Measurements from ENCODE around the gene ZNF740. TPM values are rescaled to one million over a fixed set of nuclear protein-coding genes. Genes with fewer than 3 reads are reported as not detected.
"Not testable (repeated sequence)": the region's sequence is repeated elsewhere in the genome, so short reads cannot be mapped to it uniquely, and the experiment has no call there.

ZNF740 gene
- total RNA-seq, 1 donor from 2014 or later: 67.2 TPM

- H3K36me3 Mint-ChIP-seq (ENCODE audit: low read depth): peaks cover 44% of the 10 kb centered on the region
- peak overlapping the region; percentile 64 for H3K4me3 Mint-ChIP-seq
These were observed 19.6 kb downstream of the ZNF740 start for GRCh38 chr12:53200107-53200457.

GRCh38 chr12:53200458-53201176 is 20.1 kb downstream of the ZNF740 start:
- TF ChIP-seq CTCF (IDR thresholded peaks at IDR 0.05): no peak
- CTCF ChIA-PET: interaction anchor here (1.0 to 1.5 kb wide), 4 partner anchors 13 to 145 kb away, joined by 3 to 4 read pairs (median 3); partner anchors contain the start of genes CSAD and ZNF740
- peaks cover 39% of the 10 kb centered on the region for H3K36me3 Mint-ChIP-seq (ENCODE audit: low read depth)

More at GRCh38 chr12:53200107-53200457, 19.6 kb downstream of the ZNF740 start:
- ATAC-seq (ENCODE audit: low read depth) (peak; percentile 3), DNase-seq (no peak)
- intact Hi-C loops (cut with micrococcal nuclease): loop anchor here (1.0 kb wide), 2 partner anchors 9 to 20 kb away; partner anchors contain the start of genes CSAD and ZNF740
- no peak for TF ChIP-seq CTCF (IDR thresholded peaks at IDR 0.05)
- Mint-ChIP-seq H3K27ac (peak overlapping the region; percentile 86), H3K27me3 (no peaks in the 10 kb centered on the region), H3K4me1 (peaks cover 76% of the 10 kb centered on the region), H3K9me3 (no peaks in the 10 kb centered on the region)
- ChIA-PET CTCF (interaction anchor here (1.0 to 3.3 kb wide), 6 partner anchors 9 to 145 kb away, joined by 3 to 31 read pairs (median 4); partner anchors contain the start of genes CSAD and ZNF740), POLR2A (interaction anchor here (0.6 to 6.1 kb wide), 12 partner anchors 7 to 301 kb away, joined by 3 to 66 read pairs (median 10); partner anchors contain the start of genes AAAS, CSAD, ITGB7 and PFDN5)

GRCh38 chr12:53201177-53201541 is 20.6 kb downstream of the ZNF740 start:
- Mint-ChIP-seq H3K27me3 (no peaks in the 10 kb centered on the region), H3K27ac (peak overlapping the region; percentile 86), H3K4me3 (peak overlapping the region; percentile 64), H3K9me3 (no peaks in the 10 kb centered on the region), H3K36me3 (ENCODE audit: low read depth) (peaks cover 33% of the 10 kb centered on the region), H3K4me1 (peaks cover 87% of the 10 kb centered on the region)
- DNase-seq (no peak), ATAC-seq (ENCODE audit: low read depth) (no peak)
- CTCF ChIA-PET: interaction anchor here (1.0 to 1.2 kb wide), 2 partner anchors 11 to 42 kb away, joined by 3 to 4 read pairs; no protein-coding TSS in a partner anchor
- POLR2A ChIA-PET: interaction anchor here (0.6 to 6.1 kb wide), 10 partner anchors 6 to 432 kb away, joined by 4 to 66 read pairs (median 8); partner anchors contain the start of genes CSAD, ITGB7, PFDN5 and TARBP2
- intact Hi-C loops (cut with micrococcal nuclease): no loop called here
- TF ChIP-seq CTCF (IDR thresholded peaks at IDR 0.05): no peak

More at GRCh38 chr12:53200458-53201176, 20.1 kb downstream of the ZNF740 start:
- Mint-ChIP-seq H3K4me3 (peak overlapping the region; percentile 64), H3K4me1 (peaks cover 81% of the 10 kb centered on the region), H3K27ac (peak overlapping the region; percentile 86), H3K9me3 (no peaks in the 10 kb centered on the region), H3K27me3 (no peaks in the 10 kb centered on the region)
- ATAC-seq (ENCODE audit: low read depth) (peak; percentile 65), DNase-seq (no peak)
- POLR2A ChIA-PET: interaction anchor here (0.5 to 6.1 kb wide), 12 partner anchors 7 to 433 kb away, joined by 3 to 66 read pairs (median 8); partner anchors contain the start of genes AAAS, CSAD, ITGB7 and PFDN5
- intact Hi-C loops (cut with micrococcal nuclease): loop anchor here (1.0 kb wide), 2 partner anchors 9 to 20 kb away; partner anchors contain the start of genes CSAD and ZNF740

- Mint-ChIP-seq H3K27me3 (no peaks in the 10 kb centered on the region), H3K4me1 (peaks cover 92% of the 10 kb centered on the region), H3K4me3 (no peak overlapping the region), H3K36me3 (ENCODE audit: low read depth) (peaks cover 28% of the 10 kb centered on the region), H3K9me3 (no peaks in the 10 kb centered on the region), H3K27ac (peak overlapping the region; percentile 41)
- intact Hi-C loops (cut with micrococcal nuclease): no loop called here
- ChIA-PET CTCF (interaction anchor here (0.7 to 1.2 kb wide), 4 partner anchors 10 to 86 kb away, joined by 3 to 4 read pairs (median 3); no protein-coding TSS in a partner anchor), POLR2A (interaction anchor here (0.7 to 6.1 kb wide), 6 partner anchors 10 to 299 kb away, joined by 3 to 66 read pairs (median 6); partner anchors contain the start of genes CSAD, TARBP2 and ZNF740)
- no peak for ATAC-seq (ENCODE audit: low read depth)
- TF ChIP-seq CTCF (IDR thresholded peaks at IDR 0.05): no peak
- no peak for DNase-seq
These were observed 21.1 kb downstream of the ZNF740 start for GRCh38 chr12:53201639-53202038.

- Mint-ChIP-seq H3K4me1 (peaks cover 92% of the 10 kb centered on the region), H3K27ac (peak overlapping the region; percentile 46), H3K36me3 (ENCODE audit: low read depth) (peaks cover 26% of the 10 kb centered on the region)
- ATAC-seq (ENCODE audit: low read depth); H3K9me3 Mint-ChIP-seq; H3K4me3 Mint-ChIP-seq; intact Hi-C loops (cut with micrococcal nuclease); DNase-seq; H3K27me3 Mint-ChIP-seq: not testable (repeated sequence)
- ChIA-PET CTCF (interaction anchor here (0.7 to 1.2 kb wide), 4 partner anchors 10 to 86 kb away, joined by 3 to 4 read pairs (median 3); no protein-coding TSS in a partner anchor), POLR2A (interaction anchor here (0.6 to 6.1 kb wide), 4 partner anchors 10 to 65 kb away, joined by 3 to 66 read pairs (median 4); partner anchors contain the start of genes CSAD and ZNF740)
These were observed 21.8 kb downstream of the ZNF740 start for GRCh38 chr12:53202316-53202715.

Data from activated B cell treated with CpG ODN at 0.5 μM for 24 hours (primary cell).